Omental fat pad (tissue), 4 donors: Measurements from ENCODE around the gene ZNF674. TPM values are rescaled to one million over a fixed set of nuclear protein-coding genes. Genes with fewer than 3 reads are reported as not detected.
"Not testable (repeated sequence)": the region's sequence is repeated elsewhere in the genome, so short reads cannot be mapped to it uniquely, and the experiment has no call there.

Experiments used
- ATAC-seq: fragments of 150-250 bp; one replicate; pipeline ENCODE4 v1.9.1; 2016; ENCODE audit warnings: mild to moderate bottlenecking, moderate library complexity; ENCODE audit not compliant: low FRiP score
- DNase-seq: peaks from one replicate; pipeline ENCODE4 v3.0.0-alpha.2; 2019; ENCODE audit warnings: low spot score
- CTCF ChIP-seq, 3 donors: fragments of 450-650 bp; IDR thresholded peaks; one replicate each; pipeline ENCODE4 v1.5.1; 2016 to 2017; ENCODE audit warnings: antibody characterized with exemption in 3 of 3, mild to moderate bottlenecking in 3 of 3, moderate library complexity in 2 of 3
- total RNA-seq, 4 donors: library from RNA; depleted of rRNA; stranded (reverse); fragments of >200 nt; gene quantifications; one replicate each; pipeline ENCODE4 v1.1.0, GENCODE V29; 2016

Gene ZNF674
- total RNA-seq, 4 donors from 2014 or later: 1.9 to 5.2 (median 2.5) TPM

GRCh38 chrX:46549914-46550313 lies 4.7 kb upstream of the ZNF674 start:
- TF ChIP-seq CTCF (IDR thresholded peaks at IDR 0.05): no peak
- no peak for DNase-seq

GRCh38 chrX:46547857-46548256 lies 2.6 kb upstream of the ZNF674 start:
- TF ChIP-seq CTCF (IDR thresholded peaks at IDR 0.05): no peak
- ATAC-seq: no peak

More at GRCh38 chrX:46549914-46550313, 4.7 kb upstream of the ZNF674 start:
- no peak for ATAC-seq

GRCh38 chrX:46544527-46544926 lies 694 bp downstream of the ZNF674 start:
- ATAC-seq, DNase-seq: not testable (repeated sequence)

More at GRCh38 chrX:46547857-46548256, 2.6 kb upstream of the ZNF674 start:
- no peak for DNase-seq

GRCh38 chrX:46543441-46543840 lies 1.8 kb downstream of the ZNF674 start:
- TF ChIP-seq CTCF (IDR thresholded peaks at IDR 0.05): no peak
- ATAC-seq (no peak), DNase-seq (no peak)

- no peak for ATAC-seq
- no peak for DNase-seq
- TF ChIP-seq CTCF (IDR thresholded peaks at IDR 0.05): no peak
Measured at GRCh38 chrX:46531442-46531841, 13.8 kb downstream of the ZNF674 start.

GRCh38 chrX:46530404-46530908 lies 14.8 kb downstream of the ZNF674 start:
- DNase-seq, ATAC-seq: not testable (repeated sequence)

- DNase-seq, ATAC-seq: not testable (repeated sequence)
Measured at GRCh38 chrX:46529740-46530403, 15.3 kb downstream of the ZNF674 start.

- not testable (repeated sequence) for DNase-seq, ATAC-seq
Measured at GRCh38 chrX:46528640-46529039, 16.6 kb downstream of the ZNF674 start.

- ATAC-seq (no peak), DNase-seq (no peak)
- TF ChIP-seq CTCF (IDR thresholded peaks at IDR 0.05): no peak
Measured at GRCh38 chrX:46506076-46506475, 39.1 kb downstream of the ZNF674 start.
